ENCODE measurements around the gene MECP2.

- TF ChIP-seq CTCF (conservative IDR thresholded peaks at IDR 0.05; ENCODE audit: low read length), result no peak
- no peak for TF ChIP-seq EZH2phosphoT487 (IDR thresholded peaks at IDR 0.05; ENCODE audit: borderline replicate concordance, low read depth, low read length)
These were observed 89.0 kb downstream of the MECP2 start for GRCh38 chrX:154008521-154008920.
